OCI-LY1 (cell line): ENCODE measurements around the gene ZBTB20.

Experiments used
- H2AFZ ChIP-seq: fragments of 200-600 bp; sonication (generic), shearing (Covaris generic); 2 replicates; pipeline ENCODE4 v1.6.0; 2014; ENCODE audit warnings: antibody characterized with exemption, mild to moderate bottlenecking, low read length
- H3F3A ChIP-seq: fragments of 200-600 bp; sonication (generic), shearing (Covaris generic); 2 replicates; pipeline ENCODE4 v1.6.0; 2014; ENCODE audit warnings: mild to moderate bottlenecking, antibody characterized with exemption, low read length, moderate library complexity; ENCODE audit not compliant: insufficient read depth
- H3K27ac ChIP-seq: fragments of 200-600 bp; sonication (generic); 2 replicates; pipeline ENCODE4 v1.5.1; 2014; ENCODE audit warnings: low read length, mixed run types, mild to moderate bottlenecking, low read depth; ENCODE audit not compliant: poor library complexity, severe bottlenecking
- H3K27me3 ChIP-seq: fragments of 200-600 bp; sonication (generic); 2 replicates; pipeline ENCODE4 v1.6.0; 2014; ENCODE audit warnings: antibody characterized with exemption, mild to moderate bottlenecking, low read length, moderate library complexity; ENCODE audit not compliant: insufficient read depth
- H3K36me3 ChIP-seq: fragments of 200-600 bp; sonication (generic); 2 replicates; pipeline ENCODE4 v1.6.1; 2014; ENCODE audit warnings: mild to moderate bottlenecking, antibody characterized with exemption, low read length, moderate library complexity, mixed read lengths; ENCODE audit not compliant: insufficient read depth
- H3K4me1 ChIP-seq: fragments of 200-600 bp; sonication (generic); 2 replicates; pipeline ENCODE4 v1.5.1; 2014; ENCODE audit warnings: mild to moderate bottlenecking, low read length, moderate library complexity; ENCODE audit not compliant: insufficient read depth, severe bottlenecking
- H3K4me2 ChIP-seq: fragments of 200-600 bp; sonication (generic), shearing (Covaris generic); 2 replicates; pipeline ENCODE4 v1.6.1; 2014; ENCODE audit warnings: low read length
- H3K4me3 ChIP-seq: fragments of 200-600 bp; sonication (generic); 2 replicates; pipeline ENCODE4 v1.5.1; 2014; ENCODE audit warnings: low read length, low read depth, mild to moderate bottlenecking, mixed read lengths; ENCODE audit not compliant: poor library complexity, severe bottlenecking
- H3K79me2 ChIP-seq: fragments of 200-600 bp; shearing (Covaris generic); 2 replicates; pipeline ENCODE4 v1.6.1; 2016; ENCODE audit warnings: mixed run types, low read length, mixed read lengths; ENCODE audit not compliant: insufficient read depth
- H3K9ac ChIP-seq: fragments of 200-600 bp; sonication (generic), shearing (Covaris generic); 2 replicates; pipeline ENCODE4 v1.6.1; 2014; ENCODE audit warnings: mild to moderate bottlenecking, low read length, mixed read lengths
- H3K9me2 ChIP-seq: fragments of 200-600 bp; sonication (generic), shearing (Covaris generic); 2 replicates; pipeline ENCODE4 v1.6.1; 2014; ENCODE audit warnings: low read depth, mild to moderate bottlenecking, low read length, mixed read lengths
- H3K9me3 ChIP-seq: fragments of 200-600 bp; shearing (Covaris generic); 2 replicates; pipeline ENCODE4 v1.6.1; 2014; ENCODE audit warnings: low read length, mixed read lengths
- H4K20me1 ChIP-seq: fragments of 200-600 bp; sonication (generic), shearing (Covaris generic); 2 replicates; pipeline ENCODE4 v1.6.0; 2016; ENCODE audit warnings: mild to moderate bottlenecking, low read length; ENCODE audit not compliant: insufficient read depth
- EZH2 ChIP-seq: fragments of 200-600 bp; sonication (generic), shearing (Covaris generic); IDR thresholded peaks from 2 replicates; pipeline ENCODE4 v1.8.0; 2017; ENCODE audit warnings: borderline replicate concordance, mixed run types, mild to moderate bottlenecking, antibody characterized with exemption, low read length, moderate library complexity, mixed read lengths
- TF ChIP-seq, protein P1 (sequence below): fragments of 200-600 bp; sonication (generic), shearing (Covaris generic); IDR thresholded peaks from 2 replicates; pipeline ENCODE4 v1.5.1; 2017; ENCODE audit warnings: mild to moderate bottlenecking, antibody characterized with exemption, low read length, moderate library complexity, mixed read lengths

The ZBTB20 gene

DNA sequence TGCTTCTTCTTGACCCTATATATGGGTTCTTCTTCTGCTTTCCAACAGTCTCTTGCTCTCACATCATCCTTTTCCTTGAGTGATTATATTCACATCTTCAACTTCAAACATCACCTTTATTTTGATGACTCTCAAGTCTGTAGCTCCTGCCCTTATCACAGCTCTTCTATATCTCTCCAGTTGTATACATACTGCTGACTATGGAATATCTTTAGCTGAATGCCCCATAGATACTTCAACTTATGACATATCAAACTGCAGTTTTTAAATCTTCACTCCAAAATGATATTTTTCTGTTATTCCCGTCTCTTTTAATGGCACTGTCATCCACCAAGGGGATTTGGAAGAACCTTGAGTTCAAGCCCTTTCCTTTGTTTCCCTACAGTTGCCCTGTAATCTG, 139.1 kb downstream of the ZBTB20 start:
- Histone ChIP-seq H3K4me2 (no peak overlapping the region), H4K20me1 (no peaks in the 10 kb centered on the region), H2AFZ (no peak overlapping the region), H3F3A (no peaks in the 10 kb centered on the region), H3K27me3 (no peaks in the 10 kb centered on the region), H3K4me3 (no peak overlapping the region), H3K79me2 (no peaks in the 10 kb centered on the region), H3K9me2 (no peaks in the 10 kb centered on the region), H3K9me3 (no peaks in the 10 kb centered on the region), H3K9ac (no peak overlapping the region), H3K36me3 (no peaks in the 10 kb centered on the region), H3K27ac (no peak overlapping the region), H3K4me1 (no peaks in the 10 kb centered on the region)
- TF ChIP-seq, protein P1, sequence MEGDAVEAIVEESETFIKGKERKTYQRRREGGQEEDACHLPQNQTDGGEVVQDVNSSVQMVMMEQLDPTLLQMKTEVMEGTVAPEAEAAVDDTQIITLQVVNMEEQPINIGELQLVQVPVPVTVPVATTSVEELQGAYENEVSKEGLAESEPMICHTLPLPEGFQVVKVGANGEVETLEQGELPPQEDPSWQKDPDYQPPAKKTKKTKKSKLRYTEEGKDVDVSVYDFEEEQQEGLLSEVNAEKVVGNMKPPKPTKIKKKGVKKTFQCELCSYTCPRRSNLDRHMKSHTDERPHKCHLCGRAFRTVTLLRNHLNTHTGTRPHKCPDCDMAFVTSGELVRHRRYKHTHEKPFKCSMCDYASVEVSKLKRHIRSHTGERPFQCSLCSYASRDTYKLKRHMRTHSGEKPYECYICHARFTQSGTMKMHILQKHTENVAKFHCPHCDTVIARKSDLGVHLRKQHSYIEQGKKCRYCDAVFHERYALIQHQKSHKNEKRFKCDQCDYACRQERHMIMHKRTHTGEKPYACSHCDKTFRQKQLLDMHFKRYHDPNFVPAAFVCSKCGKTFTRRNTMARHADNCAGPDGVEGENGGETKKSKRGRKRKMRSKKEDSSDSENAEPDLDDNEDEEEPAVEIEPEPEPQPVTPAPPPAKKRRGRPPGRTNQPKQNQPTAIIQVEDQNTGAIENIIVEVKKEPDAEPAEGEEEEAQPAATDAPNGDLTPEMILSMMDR: no peak
- no peak for TF ChIP-seq EZH2

DNA sequence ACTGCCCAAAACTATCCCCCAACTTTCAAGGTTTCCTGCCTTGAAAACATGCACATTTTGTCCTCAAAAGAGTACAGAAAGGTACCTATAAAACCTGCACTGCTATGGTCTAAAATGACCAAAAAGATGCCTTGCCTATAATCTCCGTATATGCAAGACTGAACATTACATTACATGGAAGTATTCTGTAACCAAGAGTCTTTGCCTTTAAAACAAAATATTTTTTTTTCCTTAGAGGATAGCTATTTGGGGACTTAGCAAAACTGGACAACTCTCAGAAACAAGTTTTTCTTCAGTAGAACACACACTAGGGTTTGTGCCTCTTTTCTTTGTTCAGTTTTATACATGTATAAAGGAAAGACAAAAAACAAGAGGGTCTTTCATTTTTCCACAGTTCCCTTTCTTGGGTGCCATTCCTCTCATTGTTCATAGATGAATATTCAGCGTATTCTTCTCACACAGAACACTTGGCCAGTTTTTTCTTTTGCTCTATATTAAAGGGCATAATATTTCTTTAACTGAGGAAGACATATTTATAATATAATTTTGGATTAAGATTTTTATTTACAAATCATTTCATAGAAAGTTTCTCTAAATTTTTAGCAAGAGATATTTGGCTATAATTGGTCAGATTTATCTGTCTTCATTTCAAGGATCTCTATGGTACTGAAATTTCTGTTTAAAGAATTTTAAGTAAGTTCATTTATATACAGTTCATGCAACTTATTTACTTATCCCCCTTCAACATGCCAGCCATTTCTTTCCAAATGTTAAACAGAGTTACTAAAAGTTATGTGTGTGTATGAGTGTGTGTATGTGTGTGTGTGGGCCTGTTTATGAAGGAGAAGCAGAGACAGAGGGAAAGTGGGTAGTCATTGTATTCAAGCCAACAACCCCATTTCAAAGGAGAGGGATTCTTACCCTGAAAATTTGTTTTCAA, 142.6 kb downstream of the ZBTB20 start:
- Histone ChIP-seq H3K4me2 (no peak overlapping the region), H4K20me1 (no peaks in the 10 kb centered on the region), H3K27me3 (no peaks in the 10 kb centered on the region), H3K36me3 (no peaks in the 10 kb centered on the region), H3F3A (no peaks in the 10 kb centered on the region), H3K9me2 (no peaks in the 10 kb centered on the region), H3K9me3 (no peaks in the 10 kb centered on the region), H3K9ac (no peak overlapping the region), H3K4me3 (no peak overlapping the region), H3K79me2 (no peaks in the 10 kb centered on the region), H3K4me1 (no peaks in the 10 kb centered on the region), H3K27ac (no peak overlapping the region), H2AFZ (no peak overlapping the region)
- TF ChIP-seq, protein P1: no peak
- TF ChIP-seq EZH2: no peak

DNA sequence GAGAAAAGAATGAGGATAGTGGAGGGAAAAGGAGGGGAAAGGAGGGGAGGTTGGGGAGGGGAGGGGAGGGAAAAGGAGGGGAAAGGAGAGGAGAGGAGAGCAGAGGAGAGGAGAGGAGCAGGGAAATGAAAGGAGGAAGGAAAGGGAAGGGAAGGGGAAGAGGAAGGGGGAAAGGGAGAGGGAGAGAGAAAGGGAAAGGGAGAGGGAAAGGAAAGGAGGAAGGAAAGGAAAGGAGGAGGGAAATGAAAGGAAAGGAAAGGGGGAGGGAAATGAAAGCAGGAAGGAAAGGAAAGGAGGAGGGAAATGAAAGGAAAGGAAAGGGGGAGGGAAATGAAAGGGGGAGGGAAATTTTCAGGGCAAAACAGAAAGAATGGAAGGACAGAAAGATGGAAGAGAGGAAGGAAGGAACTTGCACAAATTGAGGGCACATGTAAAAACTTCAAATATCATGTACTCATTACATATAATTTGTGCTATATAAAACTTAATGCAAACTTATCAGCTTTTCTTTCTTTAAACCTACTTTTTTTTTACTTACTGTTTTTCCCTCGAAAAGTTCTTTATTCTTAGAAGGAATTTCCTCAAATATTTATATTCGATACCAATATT, 148.0 kb downstream of the ZBTB20 start:
- Histone ChIP-seq H3K4me2 (no peak overlapping the region), H3K79me2 (no peaks in the 10 kb centered on the region), H2AFZ (no peak overlapping the region), H3K9me2 (no peaks in the 10 kb centered on the region), H3K27ac (no peak overlapping the region), H3K36me3 (no peaks in the 10 kb centered on the region), H3K9me3 (no peaks in the 10 kb centered on the region), H4K20me1 (no peaks in the 10 kb centered on the region), H3K27me3 (no peaks in the 10 kb centered on the region), H3K4me3 (no peak overlapping the region), H3K9ac (no peak overlapping the region), H3F3A (no peaks in the 10 kb centered on the region), H3K4me1 (no peaks in the 10 kb centered on the region)
- TF ChIP-seq, protein P1: no peak
- TF ChIP-seq EZH2: no peak
